NCI-H2196 (cell line): ENCODE results near the gene ATP6AP2.

Experiments used
- DNase-seq: peaks from one replicate; lab custom pipeline; 2025; ENCODE audit not compliant: unreplicated experiment; lab: John Stamatoyannopoulos, UW

The ATP6AP2 gene

DNA sequence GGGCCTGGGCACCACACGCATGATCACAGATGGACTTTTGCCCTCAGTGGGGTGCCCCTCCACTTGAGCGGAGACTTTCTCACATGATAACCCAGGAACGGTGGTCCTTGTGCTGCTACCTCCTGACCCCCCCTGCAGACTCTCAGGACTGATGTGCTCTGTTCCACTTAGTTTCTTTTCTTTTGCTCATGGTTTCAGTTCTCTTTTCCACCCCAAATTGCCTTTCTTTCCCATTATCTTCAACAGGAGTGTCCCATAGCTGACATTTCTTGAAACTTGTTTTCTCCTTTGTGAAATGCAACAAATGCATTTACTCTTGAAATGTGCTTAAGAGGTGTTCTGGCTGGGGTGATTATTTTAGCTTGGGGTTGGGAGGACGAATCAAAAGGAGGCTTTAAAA is 51.4 kb downstream of the ATP6AP2 start:
- no peak for DNase-seq

DNA sequence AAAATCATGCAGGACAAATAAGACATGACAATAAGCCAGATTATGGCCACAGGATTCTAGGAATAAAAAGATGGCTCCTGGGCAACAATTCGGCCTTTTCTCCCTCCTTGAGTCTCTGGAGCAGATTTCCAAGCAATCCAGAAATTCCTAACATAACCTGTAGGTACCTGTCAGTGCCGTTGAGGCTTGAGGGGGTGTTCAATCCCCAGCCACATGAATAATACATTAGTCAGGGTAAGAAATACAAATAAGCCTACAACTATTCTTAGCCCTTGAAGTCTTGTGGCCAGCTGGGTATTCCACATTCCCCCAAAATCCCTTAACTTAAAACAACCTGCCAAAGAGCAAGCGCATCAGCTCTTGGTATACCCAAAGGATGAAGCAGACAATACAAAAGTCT is 56.9 kb downstream of the ATP6AP2 start:
- no peak for DNase-seq

DNA sequence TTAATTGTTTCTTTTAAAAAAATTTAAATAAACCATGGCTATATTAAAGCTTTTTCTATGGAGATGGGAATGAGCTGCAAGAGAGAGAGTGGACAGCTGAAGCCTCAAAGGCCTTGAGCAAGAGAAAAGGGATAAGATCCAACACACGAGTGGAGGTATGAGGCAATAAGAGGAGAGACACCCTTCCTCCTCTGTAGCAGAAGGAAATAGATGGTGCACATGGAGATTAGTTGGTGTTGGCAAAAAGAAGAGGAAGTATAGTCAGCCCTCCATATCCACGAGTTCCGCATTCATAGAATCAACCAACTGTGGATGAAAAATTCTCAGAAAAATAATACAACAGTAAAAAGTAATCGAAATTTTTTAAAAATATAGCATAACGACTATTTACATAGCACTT is 63.4 kb downstream of the ATP6AP2 start:
- DNase-seq, result no peak

DNA sequence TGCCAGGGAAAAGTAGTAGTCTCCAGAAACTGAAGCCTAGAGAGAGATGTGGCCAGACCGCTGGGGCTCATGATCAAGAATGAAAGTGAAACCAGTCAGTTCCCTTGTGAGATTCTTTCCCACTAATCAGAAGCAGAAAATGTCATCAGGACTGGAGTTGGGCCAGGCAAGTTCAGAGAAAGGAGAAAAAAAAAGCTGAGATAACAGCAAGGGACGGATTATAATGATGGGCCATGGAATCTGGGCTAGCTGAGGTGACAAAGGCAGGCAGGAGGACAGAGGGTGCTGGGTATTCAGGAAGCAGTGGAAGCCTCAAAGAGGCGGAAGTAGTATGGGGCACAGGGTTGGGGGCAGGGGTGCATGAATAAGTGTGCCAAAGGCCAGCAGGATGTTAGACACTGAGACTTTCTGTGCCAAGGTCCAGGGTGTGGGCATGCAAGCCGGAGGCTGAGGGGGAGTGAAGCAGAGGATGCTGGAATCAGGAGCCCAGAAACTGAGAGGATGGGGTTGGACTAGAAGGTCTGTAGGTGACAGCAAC is 64.1 kb downstream of the ATP6AP2 start:
- no peak for DNase-seq

DNA sequence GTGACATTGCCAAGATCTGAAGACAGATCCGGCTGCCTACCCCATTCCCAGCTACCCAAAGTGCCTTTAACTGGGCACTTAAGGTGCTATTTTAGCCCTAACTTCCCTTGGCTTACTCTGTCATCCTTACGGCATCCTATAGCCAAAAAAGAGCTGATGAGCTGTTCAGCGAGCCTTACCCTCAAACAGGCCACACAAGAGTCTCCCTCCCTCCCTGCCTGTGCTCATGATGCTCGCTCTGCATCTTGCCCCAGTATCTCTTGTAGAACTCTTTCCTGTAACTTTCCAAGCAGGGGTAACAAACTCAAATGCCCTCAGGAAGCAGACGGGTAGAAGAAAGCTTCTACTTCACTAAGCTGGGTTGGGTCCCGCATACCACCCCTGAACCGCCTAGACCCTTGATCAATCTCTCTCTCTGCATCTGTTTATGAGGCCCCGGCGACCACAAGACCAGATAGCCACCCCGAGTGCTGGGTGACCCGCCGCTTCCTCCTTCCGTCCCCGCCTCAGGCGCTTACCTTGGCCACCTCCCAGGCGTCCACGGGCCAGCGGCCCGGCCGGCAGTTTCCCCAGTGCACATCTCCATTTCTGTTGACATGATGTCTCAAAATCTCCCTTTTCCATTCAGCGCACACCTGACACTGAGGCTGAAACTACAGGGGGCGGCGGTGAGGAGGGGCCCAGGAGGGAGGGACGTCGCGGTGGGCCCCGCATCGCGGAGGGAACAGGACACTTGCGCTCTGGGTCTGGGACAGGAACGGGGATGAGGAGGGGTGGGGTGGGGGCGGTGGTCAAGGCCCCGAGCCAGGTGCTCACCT is 65.9 kb downstream of the ATP6AP2 start:
- DNase-seq, result no peak

DNA sequence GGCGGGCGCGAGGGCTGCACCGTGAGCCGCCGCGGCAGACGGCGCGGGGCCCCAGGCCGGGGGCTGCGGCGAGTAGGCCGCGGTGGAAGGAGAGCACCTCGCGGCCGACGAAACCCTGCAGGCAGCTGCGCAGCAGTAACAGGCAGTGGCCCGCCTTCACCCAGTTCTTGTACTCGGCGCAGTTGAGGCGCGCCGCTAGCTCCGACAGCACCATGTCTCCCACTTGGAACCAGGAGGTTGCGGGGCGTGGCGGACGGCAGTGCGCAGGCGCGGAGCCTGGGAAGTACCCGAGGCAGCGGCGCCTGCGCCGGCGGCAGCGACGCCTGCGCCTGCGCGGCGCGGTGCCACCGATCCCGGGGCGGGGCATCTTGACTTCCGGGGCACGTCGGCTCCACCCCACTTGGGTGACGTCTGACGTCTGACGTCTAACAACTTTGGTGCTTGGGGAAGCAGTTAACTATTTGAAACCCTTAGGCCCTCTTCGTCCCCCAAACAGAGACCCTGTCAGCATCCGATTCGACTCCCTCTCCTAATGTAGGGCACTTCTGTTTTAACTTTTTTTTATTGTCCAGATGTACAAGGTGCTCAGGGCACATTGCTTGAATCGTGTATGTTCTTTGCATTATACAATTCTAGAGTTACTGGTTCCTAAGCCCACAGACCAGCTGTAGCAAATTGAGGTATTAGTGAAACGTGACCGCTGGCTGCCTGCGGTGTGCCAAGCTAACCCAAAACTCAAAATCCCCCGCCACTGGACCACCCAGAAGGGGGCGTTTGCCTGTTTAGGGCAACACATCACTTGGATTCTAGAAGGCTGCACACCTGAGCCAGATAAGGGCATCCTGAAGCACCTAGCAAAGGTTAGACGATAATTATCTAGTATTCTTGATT is 66.8 kb downstream of the ATP6AP2 start, which contains the start of gene CXorf38:
CXorf38 (minus strand) TSS at position 255 of the 891 bp plus-strand sequence; CDS start at position 214, 41 bp downstream.
- DNase-seq, result peak; percentile 85

DNA sequence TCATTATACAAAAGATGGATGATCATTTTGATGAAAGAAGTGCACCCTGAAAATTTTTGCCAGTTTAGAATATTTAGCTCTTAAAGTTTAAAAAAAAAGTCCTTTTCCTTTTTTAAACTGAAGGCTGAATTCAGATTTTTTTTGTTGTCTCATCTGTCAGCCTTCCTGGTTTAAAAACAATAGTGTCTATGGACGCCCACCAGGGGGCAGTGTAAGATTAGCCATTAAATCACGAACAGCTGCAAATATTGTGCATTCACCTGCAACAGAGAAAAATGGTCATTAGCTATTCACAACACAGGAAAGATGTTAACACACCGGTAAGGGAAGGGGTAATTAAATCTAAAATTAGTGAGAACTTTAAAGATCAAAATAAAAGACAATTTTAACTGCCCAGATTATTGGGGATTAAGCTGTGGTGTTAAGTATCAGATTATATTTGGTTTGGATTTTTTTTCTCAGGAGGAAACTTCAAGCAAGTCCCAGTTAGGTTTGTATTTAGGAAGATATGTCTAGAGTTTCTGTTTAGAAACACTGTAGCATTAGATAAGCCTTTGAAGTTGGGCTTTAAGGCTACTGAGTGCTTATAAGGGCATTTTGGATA is 71.0 kb downstream of the ATP6AP2 start:
- DNase-seq, result peak; percentile 51

DNA sequence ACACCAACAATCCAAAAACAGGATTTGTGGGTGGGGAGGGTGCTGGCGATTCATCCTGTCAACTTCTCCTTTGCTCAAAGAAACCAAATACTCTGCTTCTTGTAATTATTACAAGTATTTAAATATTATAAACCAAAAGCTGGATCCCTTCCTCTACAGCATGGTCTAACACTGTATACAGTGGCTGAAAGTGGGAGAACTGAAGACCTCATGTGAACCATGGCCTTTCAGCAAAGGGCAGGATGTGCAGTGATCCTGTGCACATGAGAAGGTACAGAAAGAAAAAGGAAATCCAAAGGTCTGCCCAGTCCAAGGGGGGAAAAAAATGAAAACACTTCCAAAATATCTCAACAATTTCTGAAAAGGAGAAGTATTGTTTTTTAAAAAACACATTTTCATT is 71.9 kb downstream of the ATP6AP2 start:
- no peak for DNase-seq

- DNase-seq, result no peak
These were observed 72.8 kb downstream of the ATP6AP2 start for GRCh38 chrX:40653535-40653934.
